LNCaP clone FGC (cell line): ENCODE data around the gene SERPINA1.
"Not testable (repeated sequence)": the region's sequence is repeated elsewhere in the genome, so short reads cannot be mapped to it uniquely, and the experiment has no call there.

Source experiments
- DNase-seq: peaks from one replicate; pipeline ENCODE4 v3.0.0-alpha.2; 2011; ENCODE audit warnings: low read depth
- H3K4me3 ChIP-seq: 2 replicates; pipeline ENCODE4 v1.5.1; 2011; ENCODE audit warnings: mild to moderate bottlenecking, low read depth, low read length, control low read depth
- TF ChIP-seq, protein P1 (sequence below): IDR thresholded peaks from 2 replicates; pipeline ENCODE4 v1.5.1; 2012; ENCODE audit warnings: mild to moderate bottlenecking; ENCODE audit not compliant: control insufficient read depth, insufficient read depth; ENCODE audit errors: extremely low read depth

Gene SERPINA1

DNA sequence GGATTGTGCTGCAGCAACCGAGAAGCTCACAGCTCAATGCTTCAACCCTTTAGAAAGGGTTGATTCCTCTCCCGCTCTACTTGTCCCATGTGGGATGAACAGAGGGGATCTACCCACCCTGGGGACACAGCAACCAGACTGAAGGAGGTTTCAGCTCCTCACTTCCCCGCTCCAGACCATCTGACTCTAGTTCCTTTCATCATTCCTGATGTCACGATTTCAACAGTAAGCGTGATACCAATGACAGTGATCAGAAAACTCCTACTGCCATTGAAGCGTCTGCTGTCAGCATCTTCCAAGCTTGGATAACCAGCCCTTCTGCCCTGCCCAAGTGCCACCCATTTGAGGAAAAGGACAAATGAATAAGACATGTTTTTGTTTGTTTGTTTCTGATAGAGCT, 14.3 kb downstream of the SERPINA1 start:
- no peak overlapping the region for H3K4me3 ChIP-seq
- TF ChIP-seq, protein P1, sequence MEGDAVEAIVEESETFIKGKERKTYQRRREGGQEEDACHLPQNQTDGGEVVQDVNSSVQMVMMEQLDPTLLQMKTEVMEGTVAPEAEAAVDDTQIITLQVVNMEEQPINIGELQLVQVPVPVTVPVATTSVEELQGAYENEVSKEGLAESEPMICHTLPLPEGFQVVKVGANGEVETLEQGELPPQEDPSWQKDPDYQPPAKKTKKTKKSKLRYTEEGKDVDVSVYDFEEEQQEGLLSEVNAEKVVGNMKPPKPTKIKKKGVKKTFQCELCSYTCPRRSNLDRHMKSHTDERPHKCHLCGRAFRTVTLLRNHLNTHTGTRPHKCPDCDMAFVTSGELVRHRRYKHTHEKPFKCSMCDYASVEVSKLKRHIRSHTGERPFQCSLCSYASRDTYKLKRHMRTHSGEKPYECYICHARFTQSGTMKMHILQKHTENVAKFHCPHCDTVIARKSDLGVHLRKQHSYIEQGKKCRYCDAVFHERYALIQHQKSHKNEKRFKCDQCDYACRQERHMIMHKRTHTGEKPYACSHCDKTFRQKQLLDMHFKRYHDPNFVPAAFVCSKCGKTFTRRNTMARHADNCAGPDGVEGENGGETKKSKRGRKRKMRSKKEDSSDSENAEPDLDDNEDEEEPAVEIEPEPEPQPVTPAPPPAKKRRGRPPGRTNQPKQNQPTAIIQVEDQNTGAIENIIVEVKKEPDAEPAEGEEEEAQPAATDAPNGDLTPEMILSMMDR = no peak
- DNase-seq = no peak

DNA sequence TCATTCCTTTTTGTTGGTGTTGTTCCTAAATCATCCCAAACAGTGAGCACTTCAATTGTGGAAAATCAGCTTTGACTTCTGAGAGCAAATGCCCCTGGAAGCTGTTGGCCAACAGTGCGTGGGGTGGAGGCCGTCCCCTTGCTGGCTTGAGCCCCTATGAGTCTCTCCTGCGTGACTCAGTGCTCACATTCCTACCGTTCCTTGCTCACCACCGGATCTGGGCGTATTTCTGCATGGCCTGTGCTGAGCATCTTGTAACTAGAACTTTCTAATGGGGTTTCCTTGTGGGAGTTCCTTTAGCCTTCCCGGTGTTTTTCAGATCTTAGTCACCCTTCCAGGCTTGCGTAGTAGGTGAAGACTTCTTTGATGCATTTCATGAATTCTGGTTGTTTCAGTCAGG, 14.7 kb downstream of the SERPINA1 start:
- no peak overlapping the region for H3K4me3 ChIP-seq
- no peak for DNase-seq
- TF ChIP-seq, protein P1 = no peak

DNA sequence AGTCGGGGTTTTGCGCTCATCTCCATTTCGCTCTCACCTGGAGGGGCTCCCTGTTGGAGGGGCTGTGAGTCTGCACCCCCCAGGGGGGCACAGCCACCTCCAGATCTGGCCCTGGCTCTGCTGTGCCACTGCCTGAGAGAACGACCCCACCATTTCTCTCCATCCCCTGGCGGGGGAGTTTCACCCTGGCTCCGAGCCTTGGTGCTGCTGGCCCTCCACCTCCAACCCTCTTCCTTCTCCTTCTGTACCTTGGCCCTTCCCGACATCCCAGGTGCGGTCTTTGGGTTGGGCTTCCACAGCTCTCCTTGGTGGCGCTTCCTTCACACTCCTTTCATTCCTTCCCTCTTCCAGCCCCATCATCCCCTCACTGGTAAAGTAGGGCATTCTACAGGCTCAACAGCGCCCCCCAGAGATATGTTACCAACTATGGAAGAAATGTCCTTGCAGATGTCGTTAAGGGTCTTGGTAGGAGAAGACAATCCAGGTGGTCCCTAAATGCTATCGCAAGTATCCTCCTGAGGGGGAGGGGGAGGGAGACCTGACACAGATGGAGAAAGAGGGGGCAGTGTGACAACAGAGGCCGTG, 16.3 kb downstream of the SERPINA1 start:
- TF ChIP-seq, protein P1 = no peak
- DNase-seq = no peak
- H3K4me3 ChIP-seq = no peak overlapping the region

DNA sequence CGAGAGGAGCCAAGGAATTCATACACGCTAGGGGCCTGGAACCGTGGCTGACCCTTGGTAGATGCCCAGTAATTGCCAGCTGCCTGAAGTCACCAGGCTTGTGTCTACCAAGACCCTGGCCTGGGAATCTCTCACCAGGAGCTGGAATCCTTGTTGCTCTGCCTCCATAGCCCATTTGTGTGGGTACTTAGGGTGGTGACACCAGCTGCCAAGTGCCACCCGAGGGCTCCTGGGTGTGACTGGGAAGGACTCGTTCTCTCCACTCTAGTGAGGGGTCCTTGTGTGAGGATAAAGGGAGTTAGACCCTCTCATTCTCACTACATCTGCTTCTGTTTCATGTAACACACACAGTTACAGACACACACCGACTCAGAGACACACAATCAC, 17.9 kb downstream of the SERPINA1 start:
- TF ChIP-seq, protein P1 = no peak
- DNase-seq = no peak
- no peak overlapping the region for H3K4me3 ChIP-seq

DNA sequence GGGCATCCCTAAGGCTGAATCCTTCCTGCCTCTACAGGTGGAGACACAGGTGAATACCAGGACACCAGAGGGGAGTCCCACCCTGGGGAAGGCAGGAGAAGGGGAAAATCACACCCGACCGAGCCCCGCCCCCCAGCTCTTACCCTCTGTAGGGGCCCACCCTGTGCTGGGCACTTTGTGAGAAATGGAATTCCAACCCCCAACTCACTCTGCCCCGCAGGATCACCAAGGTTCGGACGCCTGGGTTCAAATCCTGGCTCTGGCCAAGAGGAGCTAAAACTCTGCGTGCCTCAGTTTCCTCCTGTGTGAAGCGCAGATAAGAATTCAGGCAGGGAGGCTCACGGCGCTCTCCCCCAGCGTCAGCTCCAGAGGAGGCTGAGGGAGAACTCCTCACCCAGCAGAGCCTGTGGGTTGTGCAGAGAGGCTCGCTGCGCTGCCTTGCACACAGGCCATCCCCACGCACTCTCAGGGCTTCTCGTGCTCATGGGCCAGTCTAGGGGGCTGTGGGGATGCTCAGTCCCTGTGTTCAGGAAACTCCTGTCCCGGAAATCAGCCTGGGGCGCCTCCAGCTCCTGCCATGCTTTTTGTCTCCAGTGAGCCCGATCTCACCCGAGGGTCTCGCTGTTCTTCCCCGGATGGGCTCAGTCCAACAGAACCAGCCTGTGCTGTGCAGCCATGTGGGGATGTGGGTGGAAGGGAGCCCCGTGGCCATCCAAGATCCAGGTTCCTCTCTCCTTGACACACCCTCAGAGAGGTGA, 18.5 kb downstream of the SERPINA1 start:
- not testable (repeated sequence) for H3K4me3 ChIP-seq, DNase-seq

DNA sequence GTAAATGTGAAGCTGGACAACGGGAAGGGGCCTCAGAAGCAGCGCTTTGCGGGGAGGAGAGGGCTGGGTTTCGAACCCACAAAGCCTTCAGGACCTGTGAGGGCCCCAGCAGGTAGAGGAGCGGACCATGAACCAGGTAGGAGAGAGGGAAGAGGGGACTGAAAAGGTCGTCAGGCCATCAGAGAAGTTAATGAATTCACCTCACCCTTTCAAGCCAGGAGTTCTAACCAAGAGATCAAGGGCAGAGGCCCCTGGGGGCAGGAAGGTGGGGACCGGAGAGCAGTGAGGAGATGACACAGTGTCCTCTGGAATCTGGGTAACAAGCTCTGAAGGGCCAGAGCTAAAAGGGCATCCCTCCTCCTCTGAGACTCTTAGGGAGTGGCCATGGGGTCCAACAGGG, 19.4 kb downstream of the SERPINA1 start:
- H3K4me3 ChIP-seq = no peak overlapping the region
- no peak for DNase-seq
- TF ChIP-seq, protein P1 = no peak

DNA sequence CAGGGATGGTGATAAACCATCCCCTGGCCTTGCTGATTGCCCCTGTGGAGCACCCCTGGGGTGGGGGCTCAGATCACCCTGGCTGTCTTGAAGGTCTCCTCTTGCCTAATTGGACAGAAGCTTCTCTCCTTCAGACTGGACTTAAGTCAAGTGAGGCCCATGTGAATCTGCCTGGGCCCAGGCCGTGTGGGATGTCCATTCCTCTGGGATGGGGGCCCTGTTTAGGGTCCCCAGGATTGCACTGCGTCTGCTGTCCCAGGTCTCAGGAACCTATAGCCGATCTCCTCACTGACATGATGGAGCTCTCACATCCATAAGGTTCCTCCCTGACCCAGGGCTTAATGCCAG, 20.2 kb downstream of the SERPINA1 start:
- TF ChIP-seq, protein P1 = no peak
- no peak overlapping the region for H3K4me3 ChIP-seq
- DNase-seq = no peak
